HG03558 (cell line): ENCODE results near the gene MCF2L2.
A peak's percentile ranks its signal among the peaks of the same experiment; 100 is the strongest.

Experiments used
- ATAC-seq: cut with Tn5 transposase; IDR thresholded peaks from one replicate; pipeline ENCODE4 v1.9.1; 2021; ENCODE audit warnings: moderate number of reproducible peaks; ENCODE audit not compliant: unreplicated experiment; ENCODE audit errors: extremely low read depth

MCF2L2 gene

DNA sequence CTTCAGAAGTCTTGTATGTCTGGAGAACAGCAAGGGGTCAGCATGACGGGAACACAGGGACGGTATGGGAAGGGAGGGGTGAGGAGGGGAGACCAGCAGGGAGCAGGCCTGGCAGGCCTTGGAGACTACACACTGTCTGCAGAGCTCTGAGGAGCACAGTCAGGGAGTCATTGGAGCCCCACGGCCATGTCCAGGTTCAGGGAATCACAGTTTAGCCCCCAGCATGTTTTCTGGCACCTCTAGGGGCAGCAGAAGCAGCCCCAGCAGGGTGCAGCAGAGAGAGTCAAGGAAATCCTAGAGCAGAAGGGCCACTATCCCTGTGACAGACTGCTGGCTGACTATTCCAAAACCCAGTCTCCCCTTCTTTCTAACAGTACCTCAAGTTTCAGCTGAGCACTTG lies 269.1 kb downstream of the MCF2L2 start:
- ATAC-seq: no peak

DNA sequence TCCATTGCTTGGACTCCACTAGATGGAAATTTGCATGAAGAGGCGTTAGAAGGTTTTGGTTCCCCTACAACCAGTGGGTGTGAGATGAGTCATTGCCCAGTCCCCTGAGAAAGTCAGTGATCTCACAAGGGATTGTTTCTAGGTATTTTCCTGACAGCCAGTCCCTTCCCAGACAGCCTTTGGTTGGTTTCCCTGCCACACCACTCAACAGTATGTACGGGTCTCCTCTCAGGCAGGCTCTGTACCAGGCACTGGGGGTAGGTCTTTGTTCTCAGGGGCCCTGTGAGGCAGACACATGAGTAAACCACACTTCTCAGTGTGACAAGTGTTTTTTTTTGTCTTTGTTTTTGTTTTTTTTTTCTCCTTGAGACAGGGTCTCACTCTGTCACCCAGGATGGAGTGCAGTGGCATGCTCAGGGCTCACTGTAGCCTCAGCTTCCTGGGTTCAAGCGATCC lies 269.8 kb downstream of the MCF2L2 start:
- peak; percentile 50 for ATAC-seq

DNA sequence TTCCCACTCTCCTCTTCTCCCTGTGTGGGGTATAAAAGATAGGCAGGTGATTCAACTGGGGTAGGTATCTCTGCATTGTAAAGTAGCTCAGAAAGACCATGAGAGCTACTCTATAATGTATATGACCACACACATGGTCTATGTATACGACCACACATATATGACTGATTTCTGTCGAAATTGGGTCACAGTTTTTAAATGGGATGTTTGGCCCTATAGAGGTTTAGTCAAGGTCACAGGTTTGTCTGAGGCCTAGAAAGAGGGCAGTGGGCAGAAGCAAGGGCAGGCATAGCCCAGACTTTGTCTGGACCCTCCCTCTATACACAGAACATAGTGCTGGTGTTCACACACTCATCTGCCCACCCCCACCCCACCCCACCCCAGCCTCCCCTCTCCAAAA lies 270.3 kb downstream of the MCF2L2 start:
- ATAC-seq: no peak

DNA sequence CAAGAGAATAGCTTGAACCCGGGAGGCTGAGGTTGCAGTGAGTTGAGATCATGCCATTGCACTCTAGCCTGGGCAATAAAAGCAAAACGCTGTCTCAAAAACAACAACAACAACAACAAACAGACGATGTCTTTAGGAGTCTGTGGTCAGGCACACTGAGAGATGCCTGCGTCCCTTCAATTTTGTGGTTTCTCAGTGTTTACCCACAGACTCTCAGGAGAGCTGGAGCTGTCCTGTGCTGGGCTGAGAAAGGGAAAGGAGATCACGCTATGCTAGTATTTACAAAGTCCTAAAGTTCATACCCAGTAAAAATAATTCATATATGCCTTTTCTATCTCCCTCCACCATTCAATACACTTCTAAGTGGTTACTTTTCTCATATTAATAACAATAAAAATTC lies 272.2 kb downstream of the MCF2L2 start:
- no peak for ATAC-seq

DNA sequence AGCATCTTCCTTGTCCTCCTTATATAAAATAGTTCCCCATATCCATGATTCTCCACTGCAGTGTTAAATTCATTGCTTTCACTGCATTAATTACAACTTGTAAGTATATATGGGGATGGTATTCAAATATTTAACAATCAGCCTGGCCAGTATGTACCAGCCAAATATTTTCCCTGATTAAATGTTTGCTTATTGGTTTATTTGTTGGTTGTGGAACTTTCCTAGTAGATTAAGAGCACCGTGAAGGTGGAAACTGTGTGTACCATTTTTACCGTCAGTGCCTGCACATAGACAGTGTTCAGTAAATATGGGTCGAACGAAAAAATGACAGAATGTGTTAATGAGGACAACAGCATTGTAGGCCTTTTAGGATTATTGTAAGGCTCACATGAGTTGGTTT lies 272.9 kb downstream of the MCF2L2 start:
- no peak for ATAC-seq

DNA sequence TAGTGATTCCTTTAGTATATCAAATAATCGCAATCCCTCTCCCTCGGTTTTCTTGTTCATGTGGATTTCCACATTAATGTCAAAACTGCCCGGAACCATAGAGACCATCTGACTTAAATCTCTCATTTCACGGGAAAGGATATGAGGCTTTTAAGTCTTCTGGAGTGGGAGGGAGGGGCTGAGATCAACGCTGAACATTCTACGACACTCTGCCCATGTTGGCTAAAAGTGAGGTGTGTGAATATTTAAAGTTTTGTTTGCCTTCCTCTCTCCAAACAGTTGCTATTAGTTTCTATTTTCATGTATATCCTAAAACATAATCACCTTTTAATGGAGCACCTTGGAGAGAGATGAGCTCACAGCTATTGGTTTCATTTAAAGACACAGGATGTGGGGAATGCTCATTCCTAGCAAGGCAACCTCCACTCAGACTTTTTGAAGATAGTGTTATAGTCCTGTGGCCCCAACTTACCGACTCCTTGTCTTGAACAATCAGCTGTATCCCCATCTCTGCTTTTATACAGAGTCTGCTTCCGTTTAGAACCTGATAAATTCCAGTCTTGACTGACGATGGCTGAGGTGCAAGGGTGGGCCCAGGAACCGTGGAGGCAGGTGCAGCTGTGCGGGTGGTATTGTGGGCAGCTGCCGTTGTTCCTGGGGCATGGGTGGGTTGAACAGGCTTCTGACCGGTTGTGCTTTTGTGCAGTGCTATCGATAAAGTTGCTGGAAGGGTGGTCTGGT lies 275.0 kb downstream of the MCF2L2 start:
- ATAC-seq: no peak

DNA sequence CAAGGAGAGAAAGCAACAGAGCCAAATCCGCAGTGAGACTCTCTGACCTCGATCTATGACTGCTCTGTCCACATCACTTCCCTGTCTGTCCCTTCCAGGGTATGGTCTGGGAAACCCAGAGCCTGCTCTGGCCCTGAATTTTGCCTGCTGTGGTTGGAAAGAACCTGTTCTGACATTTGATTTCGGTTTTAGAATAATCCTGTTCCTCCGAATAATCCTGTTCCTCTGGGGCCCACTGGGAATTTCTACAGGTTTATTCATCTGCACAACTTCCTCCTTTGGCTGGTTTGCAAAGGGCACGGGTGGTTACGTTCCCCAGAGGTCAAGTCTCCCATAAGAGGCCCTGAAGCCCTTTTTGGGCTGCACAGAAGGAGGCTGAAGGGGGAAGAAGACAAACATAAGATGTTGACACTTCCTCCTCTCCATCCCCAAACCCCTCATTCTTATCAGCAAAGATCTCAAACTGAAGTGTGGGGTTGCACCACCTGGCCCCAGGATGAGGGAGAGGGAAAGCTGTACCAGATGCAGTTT lies 276.5 kb downstream of the MCF2L2 start:
- ATAC-seq: no peak

DNA sequence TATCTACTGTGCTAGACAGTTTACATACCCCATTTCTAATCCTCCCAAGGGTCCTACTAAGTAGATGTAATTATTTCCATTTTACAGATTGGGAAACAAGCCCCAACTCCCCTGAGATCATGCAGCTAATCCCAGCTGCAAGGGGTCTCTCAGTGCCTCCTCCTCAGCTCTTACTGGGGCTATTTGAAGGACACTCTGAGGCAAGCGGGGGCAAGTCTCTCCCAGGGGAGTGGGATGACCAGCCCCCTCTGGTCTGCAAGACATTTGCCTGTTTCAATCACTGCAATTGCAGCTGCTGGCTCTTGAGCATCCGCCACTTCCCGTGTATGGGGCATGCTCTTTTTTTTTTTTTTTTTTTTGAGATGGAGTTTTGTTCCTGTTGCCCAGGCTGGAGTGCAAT lies 277.3 kb downstream of the MCF2L2 start:
- ATAC-seq: no peak

DNA sequence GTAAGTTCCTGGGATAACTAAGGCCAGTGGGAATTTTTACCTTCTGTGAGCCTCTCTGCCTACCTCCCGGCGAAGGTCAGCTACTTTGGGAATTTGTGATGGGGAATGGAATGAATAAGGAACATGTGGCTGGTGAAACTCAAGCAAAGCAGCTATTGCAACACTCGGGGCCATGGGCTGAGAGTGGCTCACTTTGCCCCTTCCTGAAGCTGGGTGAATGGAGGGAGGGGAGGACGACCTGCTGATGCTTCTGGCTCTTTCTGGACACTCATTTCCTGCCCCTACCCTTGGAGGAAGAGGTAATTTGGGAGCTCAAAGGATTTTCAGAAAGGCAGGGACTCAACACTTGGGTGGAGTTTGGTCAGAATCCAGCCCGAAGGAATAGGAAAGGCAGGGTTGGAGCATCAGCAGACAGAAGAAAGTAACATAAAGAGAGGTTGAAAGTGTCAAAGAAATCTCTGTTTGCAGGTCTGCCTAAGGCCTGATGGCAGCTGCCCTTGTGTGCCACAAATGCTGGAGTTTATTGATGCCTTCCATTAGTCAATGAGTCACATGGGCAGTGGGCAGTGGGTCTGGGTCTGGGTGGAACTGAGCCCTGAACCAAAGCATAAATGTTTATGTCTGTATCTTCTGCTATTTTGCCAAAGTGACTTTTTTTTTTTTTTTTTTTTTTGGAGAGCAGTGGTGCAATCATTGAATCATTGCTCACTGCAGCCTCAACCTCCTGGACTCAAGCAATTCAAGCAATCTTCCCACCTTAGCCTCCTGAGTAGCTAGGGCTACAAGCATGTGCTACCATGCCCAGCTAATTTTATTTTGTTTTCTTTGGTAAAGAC lies 278.3 kb downstream of the MCF2L2 start:
- no peak for ATAC-seq

DNA sequence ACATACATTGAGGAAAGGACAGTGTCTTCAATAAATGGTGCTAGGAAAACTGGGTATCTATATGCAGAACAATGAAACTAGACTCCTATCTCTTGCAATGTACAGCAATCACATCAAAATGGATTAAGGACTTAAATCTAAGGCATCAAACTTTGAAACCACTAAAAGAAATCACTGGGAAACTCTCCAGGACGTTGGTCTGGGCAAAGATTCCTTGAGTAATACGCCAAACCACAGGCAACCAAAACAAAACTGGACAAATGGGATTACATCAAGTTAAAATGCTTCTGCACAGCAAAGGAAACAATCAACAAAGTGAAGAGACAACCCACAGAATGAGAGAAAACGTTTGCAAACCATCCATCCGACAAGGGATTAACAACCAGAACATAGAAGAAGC lies 280.4 kb downstream of the MCF2L2 start:
- ATAC-seq: no peak

DNA sequence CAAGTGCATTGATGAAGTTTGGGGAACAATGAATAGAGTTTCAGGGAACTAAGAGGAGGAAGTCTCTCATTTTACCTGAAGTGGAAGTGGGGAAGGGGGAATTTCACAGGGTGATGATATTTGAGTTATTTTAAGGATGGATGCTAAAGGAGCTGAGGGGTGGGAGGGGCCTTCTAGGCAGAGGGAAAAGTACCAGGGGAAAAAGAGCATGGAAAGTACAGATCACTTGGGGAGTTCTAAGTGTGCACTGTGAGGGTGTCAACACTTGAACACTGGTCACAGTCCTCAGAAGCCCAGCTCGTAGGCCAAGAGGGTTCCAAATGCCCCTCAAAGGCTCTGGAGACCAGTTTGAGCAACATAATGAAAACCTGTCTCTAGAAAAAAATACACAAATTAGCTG lies 284.1 kb downstream of the MCF2L2 start:
- ATAC-seq: no peak

DNA sequence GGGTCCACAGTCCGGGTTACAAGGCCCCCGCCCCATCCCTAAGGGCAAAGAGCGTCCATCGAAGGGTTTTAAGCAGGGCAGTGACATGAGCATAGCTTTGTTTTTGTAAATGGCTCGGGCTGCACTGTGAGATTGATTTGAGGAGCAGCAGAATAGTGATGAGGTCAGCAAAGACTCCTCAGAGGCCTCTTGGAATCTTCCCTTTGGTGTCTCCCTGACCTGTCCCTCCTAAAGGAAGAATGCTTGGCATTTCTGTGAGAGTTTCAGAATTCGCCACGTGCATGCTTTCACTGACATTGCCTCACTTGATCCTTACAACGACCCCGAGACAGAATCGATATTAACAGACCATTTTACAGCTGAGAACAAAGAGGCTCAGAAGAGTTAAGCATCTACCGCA lies 286.2 kb downstream of the MCF2L2 start:
- ATAC-seq: no peak

DNA sequence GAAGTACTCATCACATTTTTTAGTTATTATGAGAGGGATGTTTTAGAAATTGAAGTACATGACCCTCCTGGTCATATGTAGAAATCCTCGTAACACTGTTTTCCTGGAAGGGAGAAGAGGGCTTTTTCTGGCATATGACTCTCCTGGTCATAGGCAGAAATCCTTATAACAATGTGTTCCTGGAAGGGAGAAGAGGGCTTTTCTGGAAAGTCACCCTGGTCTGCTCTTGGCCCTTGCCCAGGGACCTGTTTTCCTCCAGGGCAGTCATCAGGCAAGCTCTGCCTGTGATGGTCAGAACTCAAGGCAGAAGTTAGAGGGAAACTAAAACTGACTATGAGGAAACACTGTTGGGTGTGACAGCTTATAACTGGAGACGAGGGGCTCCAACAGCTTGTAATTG lies 293.6 kb downstream of the MCF2L2 start:
- ATAC-seq: no peak

DNA sequence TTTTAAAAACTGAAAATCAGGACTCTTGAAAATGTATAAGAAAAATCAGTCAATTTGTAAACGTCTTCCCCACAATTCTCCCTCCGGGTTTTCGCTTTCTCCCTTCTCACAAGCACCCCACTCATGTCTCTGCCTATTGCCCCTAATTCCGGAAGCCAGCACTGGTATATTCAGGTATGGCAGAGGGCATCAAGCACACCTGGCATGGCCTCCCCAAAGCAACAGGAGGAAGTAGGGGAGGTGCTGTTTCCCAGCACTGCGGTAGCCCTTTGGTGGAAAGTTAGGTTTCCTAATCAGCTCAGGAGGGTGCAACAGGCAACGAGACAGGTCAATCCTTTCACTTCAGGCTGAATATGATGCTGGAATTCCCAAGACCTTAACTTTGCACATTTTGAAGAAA lies 296.0 kb downstream of the MCF2L2 start:
- no peak for ATAC-seq

DNA sequence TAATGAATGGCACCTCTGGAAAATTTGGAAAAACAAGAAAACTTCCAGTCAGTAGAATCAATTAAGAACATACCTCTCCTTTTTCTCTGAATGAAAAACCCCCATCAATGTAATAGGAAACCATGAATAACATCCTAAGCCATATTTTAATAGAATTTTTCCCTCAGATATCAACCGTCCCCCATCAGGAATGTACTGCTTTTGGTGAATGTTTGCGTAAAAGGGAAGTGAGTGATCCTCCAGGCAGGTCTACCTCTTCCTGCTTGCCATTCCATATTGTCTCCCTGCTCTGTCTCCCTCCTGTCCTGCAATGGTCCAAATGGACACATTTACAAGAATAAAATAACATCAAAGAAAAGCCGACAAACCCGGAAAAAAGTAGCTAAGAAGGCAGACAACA lies 296.7 kb downstream of the MCF2L2 start:
- no peak for ATAC-seq

DNA sequence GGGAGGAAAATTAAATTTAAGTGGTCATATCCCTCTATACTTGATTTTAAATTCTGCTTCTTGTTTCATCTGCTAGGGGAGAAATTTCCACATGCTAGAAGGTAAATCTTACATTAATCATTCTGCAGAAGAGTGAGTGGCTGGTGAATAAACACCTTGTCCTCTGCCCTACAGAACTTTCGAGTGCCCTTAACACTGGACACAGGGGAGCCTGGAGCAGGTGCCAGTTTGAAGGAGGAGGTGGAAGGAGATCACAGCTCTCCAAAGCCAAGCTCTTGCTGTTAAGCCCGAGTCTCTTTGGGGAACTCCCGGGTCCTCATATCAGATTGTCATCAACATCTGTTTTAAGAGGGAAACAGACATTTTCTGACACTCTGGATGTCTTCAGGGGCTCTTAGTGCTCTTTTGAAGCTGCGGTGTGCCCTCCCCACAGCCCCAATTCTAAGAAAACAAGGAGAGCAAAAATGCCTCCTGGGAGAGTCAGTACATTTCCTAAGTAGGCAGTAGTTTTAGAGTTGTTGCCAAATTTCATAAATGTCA lies 297.2 kb downstream of the MCF2L2 start:
- no peak for ATAC-seq

DNA sequence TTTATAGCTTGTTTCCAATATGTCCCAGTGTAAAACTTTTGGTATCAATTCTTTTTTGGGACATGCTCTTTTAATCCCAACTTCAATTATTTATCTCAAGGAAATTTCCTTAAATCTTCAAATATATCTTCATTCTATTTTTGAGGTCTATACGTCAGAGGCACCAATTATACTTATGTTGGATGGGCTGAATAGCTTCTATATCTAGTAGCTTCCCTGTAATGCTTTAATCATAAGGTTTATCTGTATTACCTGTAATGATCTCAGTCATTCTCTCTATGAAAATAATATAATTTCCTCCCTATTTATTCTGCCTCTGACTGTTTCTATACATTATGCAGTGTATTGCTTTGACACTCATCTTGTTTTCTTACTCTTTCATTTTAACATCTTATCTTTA lies 299.2 kb downstream of the MCF2L2 start:
- ATAC-seq: no peak

DNA sequence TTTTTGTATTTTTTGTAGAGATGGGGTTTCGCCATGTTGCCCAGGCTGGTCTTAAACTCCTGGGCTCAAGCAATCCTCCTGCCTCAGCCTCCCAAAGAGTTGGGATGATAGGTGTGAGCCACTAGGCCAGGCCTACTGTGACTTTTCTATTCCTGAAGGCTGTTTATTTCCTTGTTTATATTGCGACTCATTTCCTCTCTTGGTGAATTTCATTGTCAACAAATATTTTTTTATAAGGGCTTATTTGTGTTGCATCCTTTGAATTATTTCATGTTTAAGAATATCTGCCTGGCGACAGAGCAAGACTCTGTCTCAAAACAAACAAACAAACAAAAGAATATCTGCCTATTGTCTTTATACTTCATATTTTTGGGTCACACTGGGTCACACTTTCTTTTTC lies 299.7 kb downstream of the MCF2L2 start:
- ATAC-seq: no peak
